ENCODE results near the gene USP34. TPM values are rescaled to one million over a fixed set of nuclear protein-coding genes. Genes with fewer than 3 reads are reported as not detected.

The USP34 gene, protein sequence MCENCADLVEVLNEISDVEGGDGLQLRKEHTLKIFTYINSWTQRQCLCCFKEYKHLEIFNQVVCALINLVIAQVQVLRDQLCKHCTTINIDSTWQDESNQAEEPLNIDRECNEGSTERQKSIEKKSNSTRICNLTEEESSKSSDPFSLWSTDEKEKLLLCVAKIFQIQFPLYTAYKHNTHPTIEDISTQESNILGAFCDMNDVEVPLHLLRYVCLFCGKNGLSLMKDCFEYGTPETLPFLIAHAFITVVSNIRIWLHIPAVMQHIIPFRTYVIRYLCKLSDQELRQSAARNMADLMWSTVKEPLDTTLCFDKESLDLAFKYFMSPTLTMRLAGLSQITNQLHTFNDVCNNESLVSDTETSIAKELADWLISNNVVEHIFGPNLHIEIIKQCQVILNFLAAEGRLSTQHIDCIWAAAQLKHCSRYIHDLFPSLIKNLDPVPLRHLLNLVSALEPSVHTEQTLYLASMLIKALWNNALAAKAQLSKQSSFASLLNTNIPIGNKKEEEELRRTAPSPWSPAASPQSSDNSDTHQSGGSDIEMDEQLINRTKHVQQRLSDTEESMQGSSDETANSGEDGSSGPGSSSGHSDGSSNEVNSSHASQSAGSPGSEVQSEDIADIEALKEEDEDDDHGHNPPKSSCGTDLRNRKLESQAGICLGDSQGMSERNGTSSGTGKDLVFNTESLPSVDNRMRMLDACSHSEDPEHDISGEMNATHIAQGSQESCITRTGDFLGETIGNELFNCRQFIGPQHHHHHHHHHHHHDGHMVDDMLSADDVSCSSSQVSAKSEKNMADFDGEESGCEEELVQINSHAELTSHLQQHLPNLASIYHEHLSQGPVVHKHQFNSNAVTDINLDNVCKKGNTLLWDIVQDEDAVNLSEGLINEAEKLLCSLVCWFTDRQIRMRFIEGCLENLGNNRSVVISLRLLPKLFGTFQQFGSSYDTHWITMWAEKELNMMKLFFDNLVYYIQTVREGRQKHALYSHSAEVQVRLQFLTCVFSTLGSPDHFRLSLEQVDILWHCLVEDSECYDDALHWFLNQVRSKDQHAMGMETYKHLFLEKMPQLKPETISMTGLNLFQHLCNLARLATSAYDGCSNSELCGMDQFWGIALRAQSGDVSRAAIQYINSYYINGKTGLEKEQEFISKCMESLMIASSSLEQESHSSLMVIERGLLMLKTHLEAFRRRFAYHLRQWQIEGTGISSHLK (N-terminal part only)
- total RNA-seq (2012; rRNA removed), result 128 and 139 TPM in 2 replicates
- polyA plus RNA-seq (2012; rRNA removed), result 28.6 and 34.7 TPM in 2 replicates
- 8.1 and 25.3 TPM in 2 replicates for polyA plus RNA-seq (2012; cell fraction: cytosol; rRNA removed)
- polyA plus RNA-seq (2012; cell fraction: nucleus; rRNA removed; ENCODE audit: low replicate concordance), result 15.4 and 130 TPM in 2 replicates
- Bru-seq, nascent RNA, result percentile 93 among the genes with signal in this experiment
- percentile 95 among the genes with signal in this experiment for BruChase-seq, experiment 1, labeled RNA remaining after a 6-hour chase
- percentile 95 among the genes with signal in this experiment for BruChase-seq, experiment 2, labeled RNA remaining after a 2-hour chase
- long read RNA-seq, partial matches to known transcripts, result 7 of 16 reads
- long read RNA-seq, other reads (novel, unspliced or antisense), result 9 of 16 reads

DNA sequence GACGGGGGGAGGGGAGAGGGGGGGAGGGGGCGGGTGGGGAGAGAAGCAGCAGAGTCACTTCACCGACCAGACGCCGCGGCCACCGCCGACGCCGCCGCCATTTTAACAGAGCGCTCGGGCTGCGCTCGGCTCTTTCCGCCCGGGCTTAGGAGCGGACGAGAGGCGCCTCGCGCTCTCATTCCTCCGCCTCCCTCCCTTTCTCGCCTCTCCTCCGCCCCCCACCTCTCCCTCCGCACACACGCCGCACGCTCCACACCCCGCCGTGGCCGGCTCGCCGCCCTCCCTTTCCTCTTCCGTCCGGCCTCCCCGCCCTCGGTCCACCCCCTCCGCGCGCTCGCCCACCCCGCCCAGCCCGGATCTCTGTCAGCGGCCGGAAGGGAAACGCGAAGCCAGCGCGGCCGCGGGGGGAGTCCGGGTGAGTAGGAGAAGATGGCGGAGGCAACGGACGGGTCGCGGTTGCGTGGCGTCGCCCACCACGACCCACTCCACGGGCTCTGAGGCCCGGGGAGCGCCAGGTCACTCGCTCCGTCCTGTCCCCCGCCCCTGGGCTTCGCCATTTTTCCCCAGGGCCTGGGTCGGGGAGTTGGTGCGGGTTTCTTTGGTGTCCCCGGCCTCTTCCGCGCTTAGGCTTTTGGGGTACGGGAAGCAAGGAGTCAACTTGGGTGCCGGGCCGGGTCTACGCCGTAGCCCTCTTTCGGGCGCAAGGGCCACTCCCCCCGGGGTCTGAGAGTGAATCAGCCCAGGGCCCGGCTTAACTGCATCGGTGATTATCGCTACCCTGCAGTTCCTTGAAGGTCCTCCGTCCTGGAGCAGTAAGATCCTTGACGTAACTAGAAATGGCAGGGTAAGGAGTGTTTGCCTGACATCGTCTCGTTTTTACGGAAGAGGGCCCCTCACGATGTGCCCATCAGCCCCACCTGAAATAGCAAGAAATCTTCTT lies at the start of gene USP34:
Gene USP34, minus strand, starts transcription at position 123 of the 940 bp plus-strand sequence. CDS start 395 bp downstream, outside the sequence.
- Histone ChIP-seq H3K4ac (ENCODE audit: low read depth, low read length) (peak within 1 kb of the TSS; percentile 95), H3K9me3 (ENCODE audit: control insufficient read depth, insufficient read depth, low read length) (no peaks in the 10 kb centered on the region), H3K9ac (ENCODE audit: low read depth, low read length) (peak within 1 kb of the TSS; percentile 100), H2AK9ac (replicated peaks; ENCODE audit: low read depth, low read length, poor library complexity) (peak within 1 kb of the TSS; percentile 99), H2BK20ac (ENCODE audit: low read depth, low read length) (no peak within 1 kb of the TSS), H3K9me1 (ENCODE audit: insufficient read depth, low read length) (0 out of 2 replicates have a peak, but pooled peaks cover 12% of the 10 kb centered on the region), H3K23ac (ENCODE audit: low read depth, low read length) (peak within 1 kb of the TSS; percentile 99), H3K27me3 (ENCODE audit: control insufficient read depth, insufficient read depth, low read length) (no peaks in the 10 kb centered on the region), H4K20me1 (ENCODE audit: insufficient read depth, low read length) (peaks cover 19% of the 10 kb centered on the region), H4K91ac (ENCODE audit: insufficient read depth, low read depth, low read length) (peak within 1 kb of the TSS; percentile 82), H3K4me1 (ENCODE audit: control insufficient read depth, insufficient read depth, low read length) (no peaks in the 10 kb centered on the region), H3K18ac (ENCODE audit: low read depth, low read length) (peak within 1 kb of the TSS; percentile 90), H3K27ac (ENCODE audit: insufficient read depth, low read length) (peak within 1 kb of the TSS; percentile 98), H4K8ac (ENCODE audit: low read depth in 2 of 2, low read length in 2 of 2) (peak within 1 kb of the TSS; percentile 89 to 91), H2AK5ac (ENCODE audit: low read depth, low read length) (peak within 1 kb of the TSS; percentile 74), H2AFZ (replicated peaks; ENCODE audit: low read length, poor library complexity) (peak within 1 kb of the TSS; percentile 97), H4K5ac (ENCODE audit: low read depth, low read length) (peak within 1 kb of the TSS; percentile 88), H3K4me3 (ENCODE audit: insufficient read depth, low read depth, low read length) (peak within 1 kb of the TSS; percentile 95), H3K79me1 (ENCODE audit: low read depth in 1 of 2, low read length in 2 of 2) (peaks cover 19 to 44% of the 10 kb centered on the region in 2 experiments), H2BK5ac (ENCODE audit: low read depth, low read length, poor library complexity, severe bottlenecking) (peak within 1 kb of the TSS; percentile 95), H3K4me2 (ENCODE audit: low read depth, low read length) (peak within 1 kb of the TSS; percentile 98), H3K56ac (ENCODE audit: extremely low read depth, insufficient read depth, low read length) (peak within 1 kb of the TSS; percentile 90), H2BK120ac (ENCODE audit: low read depth, low read length) (peak within 1 kb of the TSS; percentile 13), H3K14ac (replicated peaks; ENCODE audit: low read depth, low read length) (peak within 1 kb of the TSS; percentile 99), H3K36me3 (ENCODE audit: control insufficient read depth, insufficient read depth, low read length) (peaks cover 11% of the 10 kb centered on the region), H2BK15ac (ENCODE audit: low read depth, low read length) (no peak within 1 kb of the TSS)
- ChIA-PET CTCF (no interaction called here), POLR2A (ENCODE audit: unreplicated experiment) (interaction anchor here (0.5 kb wide), 1 partner anchor 67 kb away, joined by 3 read pairs; no protein-coding TSS in a partner anchor)
- intact Hi-C loops (cut with micrococcal nuclease) (loop anchor here (1.0 kb wide), 1 partner anchor 65 kb away; no protein-coding TSS in a partner anchor), in situ Hi-C loops (cut with MboI; ENCODE audit: low sequenced_read_pairs) (no loop called here), dilution Hi-C loops (cut with HindIII; ENCODE audit: low sequenced_read_pairs, unreplicated experiment) (no loop called here)
- TF ChIP-seq MAZ (IDR thresholded peaks at IDR 0.05; ENCODE audit: borderline replicate concordance, low read depth, low read length) (peak; percentile 99), BHLHE40 (IDR thresholded peaks at IDR 0.05; ENCODE audit: low read depth, low read length) (peak; percentile 85), FOS (IDR thresholded peaks at IDR 0.05; ENCODE audit: low read depth, low read length) (no peak), NFE2L2 (IDR thresholded peaks at IDR 0.05; ENCODE audit: low read depth, low read length) (no peak), POLR2A (IDR thresholded peaks at IDR 0.05; ENCODE audit: low read depth, low read length) (peak; percentile 97), MXI1 (IDR thresholded peaks at IDR 0.05; ENCODE audit: borderline replicate concordance, low read depth, low read length) (peak; percentile 33; the same call in 1 of the 2 replicates)
- DNase-seq, result peak; percentile 95
- peak; percentile 90 for ATAC-seq (ENCODE audit: low read depth)
- no TSS peak for BruUV-seq (replicated peaks)
- 0% methylated on average over 13 of the region's 91 CpGs; no CpG with 5 or more reads in 1 of the 2 experiments for WGBS, 2 experiments (ENCODE audit: extremely low coverage in 2 of 2, insufficient read length in 1 of 2)

Measured in IMR-90 (cell line).